ENCODE data around the gene A3GALT2. TPM values are rescaled to one million over a fixed set of nuclear protein-coding genes. Genes with fewer than 3 reads are reported as not detected.
A peak's percentile ranks its signal among the peaks of the same experiment; 100 is the strongest.

A3GALT2 gene
- total RNA-seq, 1 donor from 2014 or later = not detected

- peaks cover 2% of the 10 kb centered on the region for H3K27me3 Mint-ChIP-seq (ENCODE audit: insufficient read depth, low read depth)
- peaks cover 85% of the 10 kb centered on the region for H3K4me1 ChIP-seq
- H3K36me3 ChIP-seq = no peaks in the 10 kb centered on the region
- peak overlapping the region; percentile 99 for H3K27ac ChIP-seq
- peaks cover 93% of the 10 kb centered on the region for H3K4me1 Mint-ChIP-seq
- peaks cover 88% of the 10 kb centered on the region for H3K79me2 ChIP-seq (ENCODE audit: low read depth)
- H3K4me2 ChIP-seq = peak overlapping the region; percentile 66
- peak overlapping the region; percentile 98 for H3K27ac Mint-ChIP-seq
- no peaks in the 10 kb centered on the region for H3K9me3 Mint-ChIP-seq
- H3K4me3 ChIP-seq = peak overlapping the region; percentile 33
- H3K9me3 ChIP-seq (ENCODE audit: low read depth) = no peaks in the 10 kb centered on the region
- peaks cover 26% of the 10 kb centered on the region for H3K36me3 Mint-ChIP-seq
- no peak overlapping the region for H2AFZ ChIP-seq (replicated peaks)
- no peaks in the 10 kb centered on the region for H3K27me3 ChIP-seq
- H3K9ac ChIP-seq = peak overlapping the region; percentile 24
- H3F3A ChIP-seq (ENCODE audit: low read depth) = peaks cover 72% of the 10 kb centered on the region
- peak; percentile 94 for DNase-seq (ENCODE audit: low spot score)
- H4K20me1 ChIP-seq (ENCODE audit: low read depth) = peaks cover 92% of the 10 kb centered on the region
- H3K4me3 Mint-ChIP-seq = peak overlapping the region; percentile 65
- TF ChIP-seq CTCF (IDR thresholded peaks at IDR 0.05) (no peak), EZH2 (IDR thresholded peaks at IDR 0.05) (peak; percentile 51)
These were observed 17.7 kb upstream of the A3GALT2 start for GRCh38 chr1:33338440-33339211.

GRCh38 chr1:33338048-33338439, 17.1 kb upstream of the A3GALT2 start:
- H3K4me3 ChIP-seq = peak overlapping the region; percentile 33

GRCh38 chr1:33337441-33337840, 16.5 kb upstream of the A3GALT2 start:
- Histone ChIP-seq H3K27me3 (no peaks in the 10 kb centered on the region), H3K36me3 (no peaks in the 10 kb centered on the region), H3K4me2 (peak overlapping the region; percentile 66), H3K27ac (peak overlapping the region; percentile 99), H3K4me1 (peaks cover 78% of the 10 kb centered on the region), H4K20me1 (ENCODE audit: low read depth) (peaks cover 91% of the 10 kb centered on the region), H3K9ac (no peak overlapping the region), H2AFZ (replicated peaks) (no peak overlapping the region), H3K9me3 (ENCODE audit: low read depth) (no peaks in the 10 kb centered on the region), H3K4me3 (no peak overlapping the region), H3K79me2 (ENCODE audit: low read depth) (peaks cover 90% of the 10 kb centered on the region), H3F3A (ENCODE audit: low read depth) (peaks cover 60% of the 10 kb centered on the region)
- DNase-seq (ENCODE audit: low spot score) = peak; percentile 50
- TF ChIP-seq EZH2 (IDR thresholded peaks at IDR 0.05) (no peak), CTCF (IDR thresholded peaks at IDR 0.05) (no peak), EZH2phosphoT487 (IDR thresholded peaks at IDR 0.05) (no peak)
- H3K36me3 Mint-ChIP-seq = peaks cover 35% of the 10 kb centered on the region
- H3K4me3 Mint-ChIP-seq = peak overlapping the region; percentile 65
- peak overlapping the region; percentile 98 for H3K27ac Mint-ChIP-seq
- peaks cover 5% of the 10 kb centered on the region for H3K27me3 Mint-ChIP-seq (ENCODE audit: insufficient read depth, low read depth)
- H3K4me1 Mint-ChIP-seq = peaks cover 89% of the 10 kb centered on the region
- no peaks in the 10 kb centered on the region for H3K9me3 Mint-ChIP-seq

More at GRCh38 chr1:33338048-33338439, 17.1 kb upstream of the A3GALT2 start:
- H3K4me2 ChIP-seq = peak overlapping the region; percentile 66
- no peaks in the 10 kb centered on the region for H3K36me3 ChIP-seq
- H3K9ac ChIP-seq = no peak overlapping the region
- Mint-ChIP-seq H3K27me3 (ENCODE audit: insufficient read depth, low read depth) (peaks cover 5% of the 10 kb centered on the region), H3K4me3 (peak overlapping the region; percentile 65), H3K36me3 (peaks cover 29% of the 10 kb centered on the region), H3K9me3 (no peaks in the 10 kb centered on the region), H3K4me1 (peaks cover 92% of the 10 kb centered on the region), H3K27ac (peak overlapping the region; percentile 98)
- no peaks in the 10 kb centered on the region for H3K9me3 ChIP-seq (ENCODE audit: low read depth)
- peaks cover 92% of the 10 kb centered on the region for H4K20me1 ChIP-seq (ENCODE audit: low read depth)
- no peak for DNase-seq (ENCODE audit: low spot score)
- TF ChIP-seq CTCF (IDR thresholded peaks at IDR 0.05) = no peak
- no peak for TF ChIP-seq EZH2 (IDR thresholded peaks at IDR 0.05)
- no peak for TF ChIP-seq EZH2phosphoT487 (IDR thresholded peaks at IDR 0.05)
- H3F3A ChIP-seq (ENCODE audit: low read depth) = peaks cover 66% of the 10 kb centered on the region
- H3K27ac ChIP-seq = peak overlapping the region; percentile 99
- peaks cover 84% of the 10 kb centered on the region for H3K4me1 ChIP-seq
- peaks cover 88% of the 10 kb centered on the region for H3K79me2 ChIP-seq (ENCODE audit: low read depth)
- H2AFZ ChIP-seq (replicated peaks) = no peak overlapping the region
- no peaks in the 10 kb centered on the region for H3K27me3 ChIP-seq
